T-helper 1 cell treated with Interleukin-12 subunit alpha and Interleukin-12 subunit beta and Interleukin-4 antibody, amounts not matched to agents 30 ng/mL and 1 ng/mL, for 36 hours (primary cell): ENCODE measurements around the gene RETSAT. TPM values are rescaled to one million over a fixed set of nuclear protein-coding genes. Genes with fewer than 3 reads are reported as not detected.
"Not testable (repeated sequence)": the region's sequence is repeated elsewhere in the genome, so short reads cannot be mapped to it uniquely, and the experiment has no call there.

Experiments used
- intact Hi-C: fragments of 100-400 bp; cut with micrococcal nuclease; formaldehyde crosslinking; loops from one replicate; pipeline ENCODE4 v1.15.1; 2024
- total RNA-seq: library from RNA; stranded (reverse); gene quantifications from 2 replicates; pipeline ENCODE4 v1.2.3, GENCODE V29; 2022

RETSAT gene
- total RNA-seq, result 27.0 and 32.2 TPM in 2 replicates

DNA sequence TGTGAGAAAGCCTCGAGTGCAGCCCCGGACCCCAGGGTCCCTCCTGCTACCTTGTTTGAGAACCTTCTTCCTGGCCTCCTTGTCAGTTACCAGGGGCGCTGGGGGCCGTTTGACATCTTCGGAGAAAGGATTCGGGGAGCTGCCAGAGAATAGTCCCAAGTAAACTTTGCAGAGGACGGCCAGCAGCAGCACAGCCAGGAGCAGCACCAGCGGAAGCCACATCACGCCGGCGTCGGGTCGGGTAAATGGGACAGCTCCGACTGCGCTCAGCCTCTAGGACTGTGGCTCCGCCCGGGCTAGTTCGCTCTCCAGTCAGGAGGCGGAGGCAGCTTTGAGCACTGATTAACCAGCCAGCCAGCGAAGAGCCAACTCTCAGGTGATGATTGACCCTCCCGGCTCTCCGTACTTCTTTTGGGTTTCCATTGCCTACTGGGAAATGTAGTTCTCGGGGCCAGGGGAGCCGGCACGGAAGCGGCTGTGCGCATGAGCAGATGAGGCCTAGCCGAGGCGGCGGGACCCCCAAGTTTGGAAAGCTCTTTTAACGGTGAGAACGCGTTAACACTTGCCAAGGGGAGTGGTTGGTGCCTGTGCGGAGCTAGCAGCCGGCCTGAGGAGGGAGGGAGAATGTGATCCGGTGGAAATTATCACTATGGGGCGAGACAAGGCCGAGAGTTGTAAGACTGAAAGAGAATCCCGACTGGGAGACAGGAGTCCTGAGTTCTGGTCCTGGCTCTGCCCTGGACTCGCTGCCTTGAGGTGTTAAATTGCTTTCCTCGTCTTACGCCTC lies at the start of gene RETSAT, which contains the start of gene ELMOD3:
Gene RETSAT, minus strand, starts transcription at position 243 of the 787 bp plus-strand sequence. Its CDS starts 21 bp downstream, at position 222.
Gene ELMOD3, plus strand, starts transcription at position 484 of the 787 bp plus-strand sequence. CDS start 2,430 bp downstream, outside the sequence.
- intact Hi-C loops, result loop anchor here (1.0 to 5.0 kb wide), 14 partner anchors 26 to 1208 kb away; partner anchors contain the start of genes C2orf68, CHMP3, GGCX and IMMT

DNA sequence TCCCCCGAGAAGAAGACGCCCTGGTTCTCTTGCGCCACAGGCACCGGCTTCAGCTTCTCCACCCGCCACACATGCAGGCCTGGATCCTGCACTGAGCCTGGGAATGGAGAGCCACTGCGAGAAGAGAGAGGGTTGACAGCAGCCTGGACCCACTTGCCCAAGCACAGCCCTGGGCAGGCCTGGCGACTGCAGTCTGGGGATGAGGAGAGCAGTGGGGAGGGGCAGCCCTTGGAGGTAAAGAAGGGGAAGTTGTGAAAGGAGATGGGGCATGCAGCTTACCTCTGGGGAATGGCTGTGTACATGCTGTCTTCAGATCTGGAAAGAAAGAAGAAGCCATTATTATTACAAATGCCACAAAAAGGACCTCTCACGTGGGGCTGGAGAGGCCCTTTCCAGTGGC lies 47.5 kb upstream of the RETSAT start:
- intact Hi-C loops, result no loop called here

DNA sequence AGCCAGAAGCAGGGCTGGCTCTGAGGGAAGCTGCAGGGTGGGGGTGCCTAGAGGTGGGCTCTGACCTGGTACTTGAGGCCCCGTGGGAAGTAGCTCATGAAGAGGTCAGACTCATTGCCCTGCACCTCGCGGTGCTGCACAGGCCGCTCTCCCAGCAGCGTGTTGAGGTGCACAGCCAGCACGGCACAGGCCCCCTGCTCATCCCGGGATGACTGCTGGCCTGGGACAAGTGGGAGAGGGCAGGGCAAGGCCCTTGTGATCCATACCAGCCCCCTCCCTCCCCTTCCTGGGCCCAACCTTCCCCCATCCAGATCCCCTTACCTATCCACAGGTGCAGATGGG lies 47.1 kb upstream of the RETSAT start:
- intact Hi-C loops, result no loop called here

DNA sequence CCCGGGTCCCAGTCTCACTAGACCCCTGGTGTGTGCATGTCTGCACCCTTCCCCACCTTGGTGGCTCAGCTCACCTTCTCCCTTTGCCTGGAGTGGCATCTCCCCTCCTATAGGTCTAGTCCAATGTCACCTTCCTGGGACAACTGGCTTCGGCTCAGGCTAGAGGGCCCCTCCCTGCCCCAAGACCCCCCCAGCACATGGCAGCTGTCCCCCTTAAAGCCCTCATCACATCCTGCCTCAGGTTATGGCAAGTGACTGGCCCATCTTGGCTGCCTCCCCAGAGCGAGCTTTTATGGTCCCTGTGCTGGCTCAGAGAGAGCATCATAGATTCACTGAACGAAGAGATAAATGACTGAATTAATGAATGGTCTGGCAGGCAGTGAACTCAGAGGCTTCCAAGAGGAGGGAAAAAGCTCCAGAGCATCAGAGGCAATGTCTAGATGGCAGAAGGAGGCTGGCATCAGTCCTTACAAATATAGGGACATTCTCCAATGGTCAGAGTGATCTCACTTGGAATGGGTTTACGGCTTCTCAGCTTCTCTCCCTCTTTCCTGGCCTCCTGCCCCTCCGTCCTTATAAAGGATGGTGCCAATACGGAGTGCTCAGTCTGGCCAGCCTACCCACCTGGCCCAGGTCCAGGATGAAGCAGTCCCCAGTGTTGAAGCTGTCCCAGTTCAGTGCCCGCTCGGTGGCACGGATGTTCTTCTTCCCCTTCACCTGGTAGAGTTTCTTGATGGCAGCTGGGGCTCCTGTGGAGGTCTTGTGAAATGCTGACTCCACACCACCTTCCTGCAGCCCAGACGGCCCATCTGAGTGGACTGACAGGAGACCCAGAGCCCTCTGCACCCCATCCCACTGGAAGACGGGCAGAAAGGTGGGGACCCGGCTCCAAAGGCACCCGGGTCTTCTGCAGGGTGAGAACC lies 46.5 kb upstream of the RETSAT start:
- intact Hi-C loops, result no loop called here

DNA sequence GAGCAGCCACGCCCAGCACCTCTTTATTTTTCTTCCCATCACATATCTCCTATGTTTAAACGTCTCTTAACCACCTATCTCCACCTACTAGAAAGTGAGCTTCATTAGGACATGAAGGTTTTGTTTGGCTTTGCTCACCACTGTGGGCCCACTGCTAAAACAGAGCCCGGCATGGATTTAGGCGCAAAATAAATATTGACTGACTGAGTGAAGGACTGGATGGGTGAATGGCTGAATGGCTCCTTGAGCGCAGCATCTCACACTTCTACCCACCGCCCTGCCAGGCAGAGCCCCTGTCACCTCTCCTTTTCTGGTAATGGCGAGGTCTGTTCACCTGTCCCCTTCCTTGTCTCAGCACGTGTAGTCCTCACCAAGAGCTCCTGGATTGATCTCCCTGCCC lies 45.7 kb upstream of the RETSAT start:
- intact Hi-C loops, result no loop called here

DNA sequence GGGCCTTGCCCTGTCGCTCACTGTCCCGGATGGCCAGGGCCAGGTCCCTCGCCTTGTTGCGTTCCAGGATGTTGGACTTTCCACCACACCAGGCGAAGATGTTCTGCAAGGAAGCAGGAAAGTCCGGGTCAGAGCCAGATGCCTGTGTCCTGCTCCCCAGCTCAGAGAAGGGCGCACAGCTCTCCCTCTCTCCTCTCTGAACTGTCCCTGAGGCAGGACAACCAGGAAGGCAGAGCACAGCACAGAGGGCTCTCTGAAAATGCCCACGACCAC lies 44.8 kb upstream of the RETSAT start:
- intact Hi-C loops, result no loop called here

DNA sequence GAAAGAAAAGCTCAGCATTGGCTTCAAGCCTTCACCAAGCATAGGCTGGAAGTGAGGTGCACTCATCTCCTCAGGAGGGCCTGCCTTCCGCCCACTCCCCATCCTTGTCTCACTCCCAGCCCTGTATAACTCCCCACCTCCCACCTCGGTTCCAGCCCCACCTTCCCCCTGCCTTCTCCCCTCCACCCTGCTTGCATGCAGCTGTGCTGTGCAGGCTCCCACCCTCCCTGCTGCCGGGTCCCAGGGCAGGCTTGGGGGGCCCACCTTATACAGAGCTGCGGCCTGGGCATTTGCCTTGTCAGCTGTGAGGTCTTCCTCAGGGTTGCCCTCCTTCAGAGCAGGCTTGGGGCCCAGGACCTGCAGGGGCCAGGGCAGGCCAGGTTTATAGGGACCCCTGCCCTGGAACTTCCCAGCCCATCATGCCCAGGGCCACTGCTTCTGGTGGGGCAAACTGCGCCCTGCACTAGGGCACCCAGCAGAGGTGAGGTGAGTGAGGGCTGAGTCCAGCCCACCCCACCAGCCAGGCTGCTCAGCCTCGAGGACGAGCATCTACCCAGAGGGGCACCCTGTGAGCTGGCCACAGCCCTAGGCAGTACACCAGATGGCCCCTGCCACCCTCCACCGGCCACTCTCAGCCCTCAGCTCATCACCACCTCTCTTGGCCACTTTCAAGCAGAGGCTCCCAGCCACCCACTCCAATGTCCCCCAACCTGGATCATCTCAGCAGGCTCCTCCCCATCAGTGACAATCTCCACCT lies 44.3 kb upstream of the RETSAT start:
- intact Hi-C loops, result no loop called here

DNA sequence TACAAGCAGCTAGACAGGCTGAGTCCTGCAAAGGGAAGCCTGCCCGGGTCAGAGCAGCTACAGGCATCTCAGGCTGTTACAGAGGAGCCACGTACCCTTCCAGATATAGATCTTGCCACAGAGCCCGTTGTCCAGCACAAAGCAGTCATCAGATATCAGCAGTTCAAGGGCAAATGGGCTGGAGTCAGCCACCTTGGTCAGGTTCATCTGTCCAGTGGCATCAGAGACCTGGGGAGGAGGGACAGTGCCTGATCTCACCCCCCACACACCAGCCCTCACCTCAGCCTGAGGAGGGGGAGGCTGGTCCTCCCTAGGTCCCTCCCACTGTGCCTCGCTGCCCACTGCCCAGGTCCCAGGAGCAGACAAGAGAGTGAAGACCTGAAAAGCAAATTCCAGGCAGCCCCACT lies 43.6 kb upstream of the RETSAT start:
- intact Hi-C loops, result no loop called here

DNA sequence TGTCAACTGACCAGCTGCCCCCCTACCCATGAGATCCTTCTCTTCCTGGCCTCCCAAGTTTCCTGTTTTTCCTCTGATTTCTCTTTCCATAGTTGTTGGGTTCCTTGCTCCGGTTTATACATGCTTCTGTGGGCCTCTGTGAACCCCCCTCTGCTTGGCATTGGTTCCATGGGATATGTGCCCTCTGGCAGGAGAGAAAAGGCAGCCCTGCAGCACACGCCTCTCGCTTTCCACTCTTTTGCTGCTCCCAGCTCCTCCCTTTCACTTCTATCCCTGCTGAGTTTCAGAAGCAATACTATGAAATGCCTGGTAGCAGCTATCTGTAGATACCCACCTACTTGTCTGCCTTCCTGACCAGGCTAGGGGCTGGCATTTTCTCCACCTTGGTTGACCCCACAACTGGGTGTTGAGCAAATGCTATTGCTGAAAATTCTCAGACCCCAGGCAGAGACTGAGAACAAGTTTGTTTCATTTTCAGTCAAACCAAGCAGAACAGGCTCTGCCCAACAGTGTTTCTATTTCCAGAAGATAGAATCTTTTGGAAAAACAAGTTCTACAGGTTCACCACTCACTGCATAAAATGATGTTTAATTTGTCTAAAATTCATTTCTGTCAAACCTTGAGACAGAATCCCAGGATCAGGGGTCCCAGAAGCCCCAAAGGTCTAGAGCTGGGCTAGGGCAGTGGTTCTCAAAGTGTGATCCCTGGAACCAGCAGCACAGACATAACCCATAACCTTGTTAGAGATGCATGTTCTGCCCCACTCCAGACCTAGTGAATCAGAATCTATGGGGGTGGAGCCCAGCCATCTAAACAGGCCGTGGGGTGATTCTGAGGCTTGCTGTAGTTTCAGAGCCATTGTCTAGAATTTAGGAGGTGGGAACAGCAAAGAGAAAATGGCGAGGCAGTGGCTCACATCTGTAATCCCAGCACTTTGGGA lies 42.5 kb upstream of the RETSAT start:
- intact Hi-C loops, result no loop called here

DNA sequence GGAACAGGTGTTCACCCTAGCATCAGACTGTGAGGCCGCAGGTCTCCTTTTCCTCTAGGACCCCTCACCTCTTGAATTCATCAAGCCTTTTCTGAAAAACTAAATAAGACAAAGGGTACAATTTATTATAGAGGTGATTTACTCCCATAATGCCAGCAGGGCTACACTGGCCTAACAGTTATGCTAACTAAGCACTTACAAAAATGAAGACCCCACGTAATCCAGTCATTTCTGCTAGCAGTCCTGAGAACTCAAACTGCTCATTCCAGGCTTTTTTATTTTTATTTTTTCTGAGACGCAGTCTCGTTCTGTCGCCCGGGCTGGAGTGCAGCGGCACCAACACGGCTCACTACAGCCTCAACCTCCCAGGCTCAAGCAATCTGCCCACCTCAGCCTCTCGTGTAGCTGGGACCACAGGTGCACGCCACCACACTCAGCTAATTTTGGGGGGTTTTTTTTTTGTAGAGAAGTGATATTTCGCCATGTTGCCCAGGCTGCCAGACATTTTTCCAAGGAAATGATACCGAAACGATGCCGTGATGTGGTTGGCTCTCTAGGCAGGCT lies 41.7 kb upstream of the RETSAT start:
- intact Hi-C loops, result no loop called here

DNA sequence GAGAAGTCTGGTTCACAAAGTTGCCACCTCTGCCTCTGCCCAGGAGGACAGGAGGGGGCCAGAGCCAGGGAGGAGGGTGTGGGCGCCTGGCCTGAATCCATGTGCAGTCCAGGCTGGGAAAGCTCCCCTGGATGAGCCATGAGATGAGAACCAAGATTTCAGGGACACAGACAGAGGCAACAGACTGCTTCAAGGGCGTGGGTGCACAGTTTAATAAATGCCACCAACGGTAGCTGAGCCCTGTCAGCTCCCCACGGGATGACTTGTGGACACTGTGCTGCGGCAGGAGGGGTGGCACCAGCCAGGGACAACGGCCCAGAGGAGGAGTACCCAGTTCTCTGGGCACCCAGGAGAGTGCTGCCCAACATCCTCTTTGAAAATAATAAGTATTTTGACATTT lies 40.6 kb upstream of the RETSAT start:
- intact Hi-C loops, result no loop called here

DNA sequence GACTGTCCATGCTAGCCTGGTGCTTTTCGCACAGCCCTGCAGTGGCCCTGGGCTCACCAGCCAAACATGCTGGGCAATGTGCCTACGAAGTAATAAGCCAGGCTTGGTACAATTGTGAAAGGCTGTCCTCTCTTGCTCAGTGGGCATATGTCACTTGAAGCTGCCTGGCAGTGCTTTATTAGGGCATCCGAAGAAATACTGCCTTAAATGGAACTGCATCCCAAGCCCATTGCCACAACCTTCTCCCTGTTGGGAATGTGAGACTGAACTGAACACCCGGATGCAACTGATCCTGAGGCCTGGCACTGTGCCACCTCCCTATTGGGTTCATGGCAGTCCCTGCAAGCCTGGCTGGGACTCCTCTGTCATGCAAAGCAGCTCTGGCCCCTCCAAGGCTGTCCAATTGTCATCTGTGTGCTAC lies 39.9 kb upstream of the RETSAT start:
- intact Hi-C loops, result no loop called here

DNA sequence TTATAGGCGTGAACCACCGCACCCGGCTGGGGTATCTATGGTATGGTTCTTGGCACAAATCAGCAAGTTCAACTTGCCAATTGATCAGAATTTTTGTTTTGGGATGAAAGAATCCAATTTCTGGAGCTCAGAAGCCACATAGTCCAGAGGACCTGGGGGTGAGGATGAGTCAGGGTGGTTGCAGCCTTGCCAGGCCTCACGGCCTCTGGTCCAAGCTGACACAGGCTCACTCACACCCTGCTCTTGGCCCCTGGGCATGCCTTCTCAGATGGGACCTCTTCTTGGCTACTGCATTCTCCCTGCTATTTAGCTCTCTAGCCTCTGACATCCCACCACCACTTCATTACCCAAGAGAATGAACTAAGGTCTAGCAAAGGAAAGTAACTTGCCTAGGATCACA lies 39.5 kb upstream of the RETSAT start:
- intact Hi-C loops, result loop anchor here (2.0 kb wide), 2 partner anchors 15 to 67 kb away; partner anchors contain the start of gene TGOLN2

DNA sequence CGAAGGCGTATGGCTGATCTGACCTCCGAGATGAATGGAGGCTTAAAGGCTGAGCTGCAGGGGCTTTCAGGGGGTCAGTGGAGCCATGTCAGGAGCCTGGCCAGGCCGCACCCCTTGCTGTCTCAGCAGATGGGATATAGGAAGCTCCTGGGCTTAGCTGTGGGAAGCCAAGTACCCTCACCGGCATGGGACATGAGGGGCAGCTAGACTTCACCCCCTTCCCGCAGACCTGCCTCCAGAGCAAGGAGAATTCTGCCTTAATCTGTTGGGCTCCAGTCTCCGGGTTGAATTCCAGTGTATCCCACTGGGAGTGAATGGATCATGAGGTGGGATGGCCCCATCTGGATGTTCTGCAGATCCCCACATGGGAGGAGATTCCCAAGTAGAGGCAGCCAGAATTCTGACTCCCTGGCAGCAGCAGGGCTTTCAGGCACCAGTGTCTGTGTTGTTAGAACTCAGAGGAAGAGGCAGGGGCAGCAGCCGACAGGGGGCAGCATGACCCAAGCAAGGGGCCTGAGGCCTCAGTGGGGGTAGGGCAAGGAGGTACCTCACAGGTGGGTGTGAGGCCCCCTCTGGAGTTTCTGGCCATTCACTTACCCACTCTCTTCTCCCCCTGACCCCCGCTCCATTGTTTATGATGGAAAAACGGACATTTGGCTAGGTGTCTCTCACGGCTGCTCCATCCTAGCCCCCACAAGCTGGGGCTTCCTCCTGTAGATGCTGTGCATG lies 36.8 kb upstream of the RETSAT start:
- intact Hi-C loops, result loop anchor here (1.0 kb wide), 5 partner anchors 29 to 423 kb away; partner anchors contain the start of genes ELMOD3 and RETSAT

DNA sequence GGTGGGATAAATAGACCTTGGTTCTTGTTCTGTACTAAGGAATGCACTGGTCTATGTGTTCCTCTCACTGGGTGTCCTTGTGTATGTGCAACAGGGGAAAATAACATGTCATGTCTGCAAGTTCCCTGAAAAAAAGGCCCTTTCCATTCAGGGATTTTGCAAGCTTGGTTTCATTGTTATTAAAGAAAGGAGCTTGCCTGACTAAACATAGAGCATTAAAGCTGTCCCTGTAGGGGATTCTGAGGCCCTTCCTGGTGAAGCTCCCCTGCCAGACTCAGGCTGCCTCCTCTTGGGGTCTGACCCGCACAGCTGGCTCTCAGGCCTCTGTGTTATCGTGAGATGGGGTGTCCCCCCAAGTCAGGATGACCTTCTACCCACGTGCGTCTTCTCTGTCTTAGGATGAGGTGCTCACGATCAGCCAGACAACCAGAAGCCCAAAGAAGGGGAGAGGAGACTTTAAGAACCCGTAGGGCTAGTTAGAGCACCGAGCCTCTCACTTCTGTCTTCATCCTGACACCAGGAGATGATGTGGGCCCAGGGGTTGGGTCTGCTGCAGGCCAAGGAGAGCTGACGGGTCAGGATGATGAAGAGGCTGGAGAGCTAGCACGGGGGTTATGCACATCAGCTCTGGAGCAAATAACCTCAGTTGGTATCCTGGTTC lies 34.7 kb upstream of the RETSAT start:
- intact Hi-C loops, result no loop called here

DNA sequence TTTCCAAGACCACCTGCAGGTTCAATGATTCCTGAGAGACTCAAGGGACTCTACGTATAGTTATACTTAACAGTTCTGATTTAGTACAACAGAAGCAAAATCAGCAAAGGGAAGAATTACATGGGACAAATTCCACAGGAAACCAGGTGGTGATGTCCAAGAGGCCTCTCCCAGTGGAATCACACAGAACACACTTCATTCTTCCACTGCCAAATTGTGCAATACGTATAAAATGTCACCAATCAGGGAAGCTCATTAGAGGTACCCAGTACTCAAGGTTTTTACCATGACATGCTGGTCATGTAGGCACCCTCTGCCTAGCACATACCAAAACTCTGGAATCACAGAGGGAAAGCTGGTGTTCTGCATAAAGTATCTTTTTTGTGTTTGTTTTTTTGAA lies 33.4 kb upstream of the RETSAT start:
- intact Hi-C loops, result no loop called here

DNA sequence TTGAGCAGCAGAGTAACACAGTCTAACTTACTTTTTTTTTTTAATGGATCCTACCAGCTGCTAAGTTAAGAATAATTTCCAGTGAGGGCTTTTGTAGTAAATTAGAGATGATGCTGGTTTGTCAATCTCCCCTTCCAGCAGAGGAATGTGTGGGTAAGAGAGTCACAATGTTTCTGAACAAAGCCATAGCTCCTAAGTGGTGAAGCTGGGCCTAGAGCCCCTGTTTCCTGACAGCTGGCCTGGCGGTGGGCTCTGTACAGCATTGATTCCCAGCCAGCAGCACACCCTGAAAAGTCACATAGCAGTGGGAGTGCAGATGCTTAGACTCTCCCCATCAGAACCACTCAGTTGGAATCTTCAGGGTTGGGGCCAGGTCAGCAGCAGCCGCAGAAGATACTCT lies 31.4 kb upstream of the RETSAT start:
- intact Hi-C loops, result no loop called here

DNA sequence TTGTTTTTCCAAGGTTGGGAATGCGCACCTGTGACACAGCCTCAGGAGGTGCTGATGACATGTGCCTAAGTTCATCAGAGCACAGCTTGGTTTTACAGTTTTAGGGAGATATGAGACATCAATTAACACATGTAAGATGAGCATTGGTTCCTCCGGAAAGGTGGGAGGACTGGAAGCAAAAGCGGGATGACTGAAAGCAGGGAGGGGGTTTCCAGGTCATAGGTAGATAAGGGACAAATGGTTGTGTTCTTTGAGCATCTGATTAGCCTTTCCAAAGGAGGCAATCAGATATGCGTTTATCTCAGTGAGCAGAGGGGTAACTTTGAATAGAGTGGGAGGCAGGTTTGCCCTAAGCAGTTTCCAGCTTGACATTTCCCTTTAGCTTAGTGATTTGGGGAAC lies 29.5 kb upstream of the RETSAT start:
- intact Hi-C loops, result no loop called here

DNA sequence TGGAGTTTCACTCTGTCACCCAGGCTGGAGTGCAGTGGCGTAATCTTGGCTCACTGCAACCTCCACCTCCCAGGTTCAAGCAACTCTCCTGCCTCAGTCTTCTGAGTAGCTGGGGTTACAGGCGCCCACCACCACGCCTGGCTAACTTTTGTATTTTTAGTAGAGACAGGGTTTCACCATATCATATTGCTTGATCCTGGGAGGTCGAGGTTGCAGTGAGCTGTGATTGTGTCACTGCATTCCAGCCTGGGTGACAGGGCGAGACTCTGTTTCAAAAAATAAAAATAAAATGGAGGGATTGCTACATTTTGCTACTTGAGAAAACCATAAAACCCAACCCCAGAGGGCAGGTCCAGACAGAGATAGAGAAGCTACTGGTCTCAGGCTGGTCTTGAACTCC lies 28.8 kb upstream of the RETSAT start:
- intact Hi-C loops, result not testable (repeated sequence)
